Cardiac fibroblast (primary cell): ENCODE results near the gene CD276.

ENCODE experiments used
- DNase-seq, 2 donors: peaks; one replicate each; pipeline versions ENCODE4 v3.0.0 to v3.0.0-alpha.2; 2010; ENCODE audit warnings: low read depth in 2 of 2
- H3K4me3 ChIP-seq, 2 donors: replicated peaks in 1 of 2; 1 replicate in 1 of 2; 2 replicates in 1 of 2; pipeline ENCODE4 v1.5.1; 2011; ENCODE audit warnings: low read depth in 2 of 2, low read length in 2 of 2, mild to moderate bottlenecking in 2 of 2, moderate library complexity in 1 of 2
- CTCF ChIP-seq: IDR thresholded peaks from one replicate; pipeline ENCODE4 v1.5.1; 2011; ENCODE audit warnings: low read depth, mild to moderate bottlenecking, low read length, inconsistent platforms

The CD276 gene

GRCh38 chr15:73740152-73741048, 56.2 kb downstream of the CD276 start:
- H3K4me3 ChIP-seq, result no peak overlapping the region
- no peak for DNase-seq
- TF ChIP-seq CTCF, result no peak

- no peak for TF ChIP-seq CTCF
- no peak for DNase-seq
- no peak overlapping the region for H3K4me3 ChIP-seq
Observed at GRCh38 chr15:73741321-73741836, 57.2 kb downstream of the CD276 start.

- no peak overlapping the region for H3K4me3 ChIP-seq
- no peak for DNase-seq
- no peak for TF ChIP-seq CTCF
Observed at GRCh38 chr15:73744293-73744692, 60.1 kb downstream of the CD276 start.

GRCh38 chr15:73745073-73745472, 60.9 kb downstream of the CD276 start:
- TF ChIP-seq CTCF, result no peak
- no peak for DNase-seq
- H3K4me3 ChIP-seq, result no peak overlapping the region

- TF ChIP-seq CTCF, result no peak
- no peak for DNase-seq
- no peak overlapping the region for H3K4me3 ChIP-seq
Observed at GRCh38 chr15:73746261-73746660, 62.1 kb downstream of the CD276 start.

- TF ChIP-seq CTCF, result no peak
- DNase-seq, result peak in 1 of 2 donors; percentile 44
- H3K4me3 ChIP-seq, result no peak overlapping the region
Observed at GRCh38 chr15:73746883-73747282, 62.7 kb downstream of the CD276 start.
